Parathyroid adenoma (tissue), 2 donors: Measurements from ENCODE around the gene GDPD1.

Experiments
- H2AFZ ChIP-seq: fragments of 300-600 bp; sonication (generic); one replicate; pipeline ENCODE4 v1.7.0; 2017; ENCODE audit warnings: antibody characterized with exemption, mild to moderate bottlenecking
- H3K27ac ChIP-seq: fragments of 300-600 bp; sonication (generic); one replicate; pipeline ENCODE4 v1.7.0; 2017
- H3K27me3 ChIP-seq: fragments of 300-600 bp; sonication (generic); one replicate; pipeline ENCODE4 v1.7.0; 2017; ENCODE audit warnings: low read length; ENCODE audit not compliant: control insufficient read depth, insufficient read depth
- H3K36me3 ChIP-seq: fragments of 300-600 bp; sonication (generic); one replicate; pipeline ENCODE4 v1.7.0; 2017; ENCODE audit warnings: low read length; ENCODE audit not compliant: control insufficient read depth, insufficient read depth
- H3K4me1 ChIP-seq: fragments of 300-600 bp; sonication (generic); one replicate; pipeline ENCODE4 v1.7.0; 2017; ENCODE audit warnings: control low read depth
- H3K4me2 ChIP-seq: fragments of 300-600 bp; sonication (generic); one replicate; pipeline ENCODE4 v1.7.0; 2017; ENCODE audit warnings: low read length
- H3K4me3 ChIP-seq: fragments of 300-600 bp; sonication (generic); one replicate; pipeline ENCODE4 v1.7.0; 2017; ENCODE audit warnings: low read depth, low read length
- H3K79me2 ChIP-seq: fragments of 300-600 bp; sonication (generic); one replicate; pipeline ENCODE4 v1.7.0; 2017; ENCODE audit warnings: control low read depth
- H3K9ac ChIP-seq: fragments of 300-600 bp; sonication (generic); one replicate; pipeline ENCODE4 v1.7.0; 2017; ENCODE audit warnings: mild to moderate bottlenecking
- H3K9me3 ChIP-seq: fragments of 300-600 bp; sonication (generic); one replicate; pipeline ENCODE4 v1.7.0; 2017; ENCODE audit warnings: low read length; ENCODE audit not compliant: control insufficient read depth
- TF ChIP-seq, protein P1 (sequence below): fragments of 300-600 bp; sonication (generic); IDR thresholded peaks from one replicate; pipeline ENCODE4 v1.7.0; 2017; ENCODE audit warnings: antibody characterized with exemption, mild to moderate bottlenecking
- donor health status: primary hyperparathyroidism.

GDPD1 gene

DNA sequence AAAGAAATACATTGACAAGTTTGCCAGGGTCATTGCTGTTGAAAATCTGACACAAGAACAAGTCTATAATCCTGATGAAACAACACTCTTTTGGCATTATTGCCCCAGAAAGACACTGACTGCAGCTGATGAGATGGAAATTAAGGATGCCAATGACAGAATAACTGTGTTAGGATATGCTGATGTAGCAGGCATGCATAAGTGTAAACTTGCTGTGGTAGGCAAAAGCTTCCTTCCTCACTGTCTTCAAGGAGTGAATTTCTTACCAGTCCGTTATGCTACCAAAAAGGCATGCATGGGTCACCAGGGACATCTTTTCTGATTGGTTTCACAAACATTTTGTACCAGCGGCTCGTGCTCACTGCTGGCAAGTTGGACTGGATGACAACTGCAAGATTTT, 10.5 kb downstream of the GDPD1 start:
- TF ChIP-seq, protein P1, sequence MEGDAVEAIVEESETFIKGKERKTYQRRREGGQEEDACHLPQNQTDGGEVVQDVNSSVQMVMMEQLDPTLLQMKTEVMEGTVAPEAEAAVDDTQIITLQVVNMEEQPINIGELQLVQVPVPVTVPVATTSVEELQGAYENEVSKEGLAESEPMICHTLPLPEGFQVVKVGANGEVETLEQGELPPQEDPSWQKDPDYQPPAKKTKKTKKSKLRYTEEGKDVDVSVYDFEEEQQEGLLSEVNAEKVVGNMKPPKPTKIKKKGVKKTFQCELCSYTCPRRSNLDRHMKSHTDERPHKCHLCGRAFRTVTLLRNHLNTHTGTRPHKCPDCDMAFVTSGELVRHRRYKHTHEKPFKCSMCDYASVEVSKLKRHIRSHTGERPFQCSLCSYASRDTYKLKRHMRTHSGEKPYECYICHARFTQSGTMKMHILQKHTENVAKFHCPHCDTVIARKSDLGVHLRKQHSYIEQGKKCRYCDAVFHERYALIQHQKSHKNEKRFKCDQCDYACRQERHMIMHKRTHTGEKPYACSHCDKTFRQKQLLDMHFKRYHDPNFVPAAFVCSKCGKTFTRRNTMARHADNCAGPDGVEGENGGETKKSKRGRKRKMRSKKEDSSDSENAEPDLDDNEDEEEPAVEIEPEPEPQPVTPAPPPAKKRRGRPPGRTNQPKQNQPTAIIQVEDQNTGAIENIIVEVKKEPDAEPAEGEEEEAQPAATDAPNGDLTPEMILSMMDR: no peak
- no peak overlapping the region for H3K4me2 ChIP-seq
- no peaks in the 10 kb centered on the region for H3K27me3 ChIP-seq
- H2AFZ ChIP-seq: no peak overlapping the region
- H3K9ac ChIP-seq: no peak overlapping the region
- no peak overlapping the region for H3K27ac ChIP-seq
- no peak overlapping the region for H3K4me3 ChIP-seq
- no peaks in the 10 kb centered on the region for H3K79me2 ChIP-seq
- H3K36me3 ChIP-seq: no peaks in the 10 kb centered on the region
- peaks cover 6% of the 10 kb centered on the region for H3K4me1 ChIP-seq
- H3K9me3 ChIP-seq: no peaks in the 10 kb centered on the region

DNA sequence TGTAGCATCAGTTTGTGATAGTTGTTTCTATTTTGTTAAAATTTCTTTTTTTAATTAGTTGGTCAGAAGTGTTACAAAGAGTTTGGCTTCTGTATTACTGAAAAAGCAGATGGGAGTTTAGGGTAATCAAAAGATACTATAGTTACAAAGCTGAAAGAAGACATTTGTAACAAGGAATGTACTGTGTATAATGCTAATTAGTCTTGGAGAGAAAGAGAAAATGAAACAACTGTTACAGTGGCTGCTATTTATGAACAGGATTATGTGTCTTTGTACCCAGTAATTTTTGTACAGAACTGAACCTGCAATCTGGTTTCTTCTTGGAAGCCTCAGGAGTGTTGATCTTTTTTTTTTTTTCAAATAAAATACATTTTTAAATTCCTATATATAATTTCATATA, 14.3 kb downstream of the GDPD1 start:
- H3K27me3 ChIP-seq: no peaks in the 10 kb centered on the region
- no peak overlapping the region for H3K4me2 ChIP-seq
- no peak overlapping the region for H3K9ac ChIP-seq
- no peak overlapping the region for H3K4me3 ChIP-seq
- H2AFZ ChIP-seq: no peak overlapping the region
- H3K9me3 ChIP-seq: no peaks in the 10 kb centered on the region
- no peaks in the 10 kb centered on the region for H3K36me3 ChIP-seq
- H3K27ac ChIP-seq: no peak overlapping the region
- TF ChIP-seq, protein P1: no peak
- no peaks in the 10 kb centered on the region for H3K79me2 ChIP-seq
- peaks cover 6% of the 10 kb centered on the region for H3K4me1 ChIP-seq

DNA sequence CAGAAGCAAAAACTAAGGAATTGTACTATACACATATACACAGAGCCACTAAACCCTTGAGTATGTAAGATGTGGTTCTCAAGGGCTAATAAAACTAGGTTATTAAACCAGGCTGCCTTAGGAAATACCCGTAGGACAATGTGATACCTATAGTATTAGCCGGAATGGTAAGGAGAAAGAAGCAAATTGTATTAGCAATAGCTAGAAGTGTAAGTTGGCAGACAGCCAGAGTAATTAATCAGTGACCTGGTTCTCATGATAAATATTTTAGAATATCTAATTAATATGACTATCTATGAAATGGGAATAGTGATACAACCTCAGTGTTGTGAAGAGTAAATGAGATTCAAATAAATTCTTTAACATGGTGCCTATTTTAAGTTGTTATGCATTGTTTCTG, 18.6 kb downstream of the GDPD1 start:
- Histone ChIP-seq H3K79me2 (no peaks in the 10 kb centered on the region), H2AFZ (no peak overlapping the region), H3K27ac (no peak overlapping the region), H3K4me3 (no peak overlapping the region), H3K4me1 (no peaks in the 10 kb centered on the region), H3K36me3 (no peaks in the 10 kb centered on the region), H3K4me2 (no peak overlapping the region), H3K27me3 (no peaks in the 10 kb centered on the region), H3K9me3 (no peaks in the 10 kb centered on the region), H3K9ac (no peak overlapping the region)
- TF ChIP-seq, protein P1: no peak

DNA sequence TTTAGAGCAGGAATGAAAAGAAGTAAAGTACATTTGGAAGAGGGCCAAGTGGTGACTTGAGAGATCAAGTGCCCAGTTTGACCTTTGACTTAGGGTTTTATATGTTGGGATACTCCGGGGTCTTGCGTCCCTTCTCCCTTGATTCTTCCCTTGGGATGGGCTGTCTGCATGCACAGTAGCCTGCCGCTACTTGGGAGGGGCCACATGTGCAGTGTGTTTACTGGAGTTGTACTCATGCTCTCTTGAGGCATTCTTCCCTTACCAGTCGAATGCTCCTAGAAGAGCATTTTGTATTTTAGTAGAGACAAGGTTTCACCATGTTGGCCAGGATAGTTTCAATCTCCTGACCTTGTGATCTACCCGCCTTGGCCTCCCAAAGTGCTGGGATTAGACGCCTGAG, 23.8 kb downstream of the GDPD1 start:
- Histone ChIP-seq H3K27me3 (no peaks in the 10 kb centered on the region), H3K4me1 (no peaks in the 10 kb centered on the region), H3K9me3 (no peaks in the 10 kb centered on the region), H3K36me3 (no peaks in the 10 kb centered on the region), H3K4me3 (no peak overlapping the region), H3K79me2 (no peaks in the 10 kb centered on the region), H3K9ac (no peak overlapping the region), H3K27ac (no peak overlapping the region), H3K4me2 (no peak overlapping the region), H2AFZ (no peak overlapping the region)
- TF ChIP-seq, protein P1: no peak

DNA sequence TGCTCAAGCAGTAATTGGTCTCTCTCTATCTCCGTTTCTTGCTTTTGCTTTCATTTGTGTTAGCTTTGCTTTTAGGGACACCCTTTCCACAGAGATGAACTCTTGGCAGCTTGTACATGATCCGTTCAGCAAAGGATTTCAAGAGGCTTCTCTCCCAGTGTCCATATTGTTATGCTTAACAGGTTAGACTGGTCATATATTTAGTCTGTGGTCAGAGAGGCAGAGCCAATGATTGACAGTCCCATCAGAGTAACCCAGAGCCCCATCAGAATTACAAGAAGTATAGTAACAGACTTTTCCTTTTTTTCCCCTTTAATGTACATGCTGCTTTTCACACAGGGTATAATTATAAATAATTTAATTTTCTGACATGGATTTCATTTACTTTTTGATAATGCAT, 34.4 kb downstream of the GDPD1 start:
- Histone ChIP-seq H3K4me3 (no peak overlapping the region), H3K79me2 (no peaks in the 10 kb centered on the region), H3K4me2 (no peak overlapping the region), H3K9me3 (no peaks in the 10 kb centered on the region), H3K4me1 (peaks cover 2% of the 10 kb centered on the region), H3K9ac (no peak overlapping the region), H3K27ac (no peak overlapping the region), H3K27me3 (no peaks in the 10 kb centered on the region), H2AFZ (no peak overlapping the region), H3K36me3 (no peaks in the 10 kb centered on the region)
- TF ChIP-seq, protein P1: no peak
